ENCODE measurements around the gene ADPRH. TPM values are rescaled to one million over a fixed set of nuclear protein-coding genes. Genes with fewer than 3 reads are reported as not detected.

Gene ADPRH
- polyA plus RNA-seq, 3 donors = 10.6 to 37.8 (median 31.5) TPM

DNA sequence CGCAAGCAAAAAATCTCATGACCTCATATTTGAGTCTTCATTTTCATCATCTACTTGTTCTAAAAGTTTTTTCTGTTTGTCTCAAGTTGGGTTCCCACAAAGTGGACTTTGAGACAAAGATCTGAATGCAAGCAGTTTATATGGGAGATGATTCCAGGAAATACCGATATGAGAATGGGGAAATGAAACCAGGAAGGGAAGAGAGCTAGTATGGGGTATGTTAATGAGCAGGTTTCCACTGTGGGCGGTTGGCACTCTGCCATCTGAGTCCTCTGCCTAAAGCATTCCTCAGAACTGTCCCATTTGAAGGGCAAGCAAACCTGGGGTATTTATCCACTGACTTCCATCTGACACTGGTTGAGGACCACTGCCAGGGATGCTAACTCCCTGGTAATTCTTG, 8.8 kb downstream of the ADPRH start:
- peak overlapping the region; percentile 62 for H3K4me2 ChIP-seq (replicated peaks; ENCODE audit: extremely low read depth, low read length, poor library complexity, severe bottlenecking)
- H3K27me3 ChIP-seq (ENCODE audit: control insufficient read depth in 2 of 2, insufficient read depth in 2 of 2, low read length in 2 of 2) = no peaks in the 10 kb centered on the region
- H4K20me1 ChIP-seq (ENCODE audit: insufficient read depth, low read length) = no peaks in the 10 kb centered on the region
- TF ChIP-seq, protein P1, sequence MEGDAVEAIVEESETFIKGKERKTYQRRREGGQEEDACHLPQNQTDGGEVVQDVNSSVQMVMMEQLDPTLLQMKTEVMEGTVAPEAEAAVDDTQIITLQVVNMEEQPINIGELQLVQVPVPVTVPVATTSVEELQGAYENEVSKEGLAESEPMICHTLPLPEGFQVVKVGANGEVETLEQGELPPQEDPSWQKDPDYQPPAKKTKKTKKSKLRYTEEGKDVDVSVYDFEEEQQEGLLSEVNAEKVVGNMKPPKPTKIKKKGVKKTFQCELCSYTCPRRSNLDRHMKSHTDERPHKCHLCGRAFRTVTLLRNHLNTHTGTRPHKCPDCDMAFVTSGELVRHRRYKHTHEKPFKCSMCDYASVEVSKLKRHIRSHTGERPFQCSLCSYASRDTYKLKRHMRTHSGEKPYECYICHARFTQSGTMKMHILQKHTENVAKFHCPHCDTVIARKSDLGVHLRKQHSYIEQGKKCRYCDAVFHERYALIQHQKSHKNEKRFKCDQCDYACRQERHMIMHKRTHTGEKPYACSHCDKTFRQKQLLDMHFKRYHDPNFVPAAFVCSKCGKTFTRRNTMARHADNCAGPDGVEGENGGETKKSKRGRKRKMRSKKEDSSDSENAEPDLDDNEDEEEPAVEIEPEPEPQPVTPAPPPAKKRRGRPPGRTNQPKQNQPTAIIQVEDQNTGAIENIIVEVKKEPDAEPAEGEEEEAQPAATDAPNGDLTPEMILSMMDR (IDR thresholded peaks at IDR 0.05) = no peak
- peak overlapping the region; percentile 87 to 95 (median 94) for H3K27ac Mint-ChIP-seq
- intact Hi-C loops (cut with micrococcal nuclease) = loop anchor here (2.0 to 10.0 kb wide), 2 partner anchors 51 to 57 kb away; no protein-coding TSS in a partner anchor
- peak; percentile 73 to 90 (median 90) for DNase-seq
- H3K36me3 Mint-ChIP-seq = peaks cover 10 to 22% of the 10 kb centered on the region in 2 donors
- H2AFZ ChIP-seq (ENCODE audit: insufficient read depth, low read depth, low read length, poor library complexity, severe bottlenecking) = no peak overlapping the region
- H3K4me3 ChIP-seq (replicated peaks in 1 of 3; ENCODE audit: low read depth in 2 of 3, low read length in 3 of 3) = peak overlapping the region in 1 of 3 experiments; percentile 49
- no peaks in the 10 kb centered on the region for H3K36me3 ChIP-seq (replicated peaks in 1 of 2; ENCODE audit: control insufficient read depth in 1 of 2, insufficient read depth in 2 of 2, low read length in 2 of 2)
- H3K9me3 Mint-ChIP-seq = peaks cover 0 to 11% (median 5%) of the 10 kb centered on the region in 7 donors
- peak overlapping the region; percentile 2 to 84 for H3K27ac ChIP-seq (ENCODE audit: low read depth in 1 of 2, low read length in 2 of 2)
- H3K9ac ChIP-seq (ENCODE audit: insufficient read depth, low read length, poor library complexity, severe bottlenecking) = no peak overlapping the region
- H3K9me3 ChIP-seq (replicated peaks in 1 of 2; ENCODE audit: control insufficient read depth in 1 of 2, insufficient read depth in 1 of 2, low read length in 2 of 2) = peaks cover 0 to 7% of the 10 kb centered on the region in 2 donors
- H3K79me2 ChIP-seq (ENCODE audit: insufficient read depth, low read length) = no peaks in the 10 kb centered on the region
- H3K4me3 Mint-ChIP-seq = peak overlapping the region in 1 of 2 donors; percentile 66
- peaks cover 0 to 4% (median 0%) of the 10 kb centered on the region in 3 donors for H3K27me3 Mint-ChIP-seq (ENCODE audit: low read depth in 3 of 3)
- H3K4me1 Mint-ChIP-seq = peaks cover 57% of the 10 kb centered on the region
- peaks cover 60% of the 10 kb centered on the region in 2 donors for H3K4me1 ChIP-seq (ENCODE audit: control insufficient read depth in 1 of 2, insufficient read depth in 2 of 2, low read length in 2 of 2)
- WGBS (ENCODE audit: insufficient coverage) = 0% methylated on average over 1 of the region's 3 CpGs

DNA sequence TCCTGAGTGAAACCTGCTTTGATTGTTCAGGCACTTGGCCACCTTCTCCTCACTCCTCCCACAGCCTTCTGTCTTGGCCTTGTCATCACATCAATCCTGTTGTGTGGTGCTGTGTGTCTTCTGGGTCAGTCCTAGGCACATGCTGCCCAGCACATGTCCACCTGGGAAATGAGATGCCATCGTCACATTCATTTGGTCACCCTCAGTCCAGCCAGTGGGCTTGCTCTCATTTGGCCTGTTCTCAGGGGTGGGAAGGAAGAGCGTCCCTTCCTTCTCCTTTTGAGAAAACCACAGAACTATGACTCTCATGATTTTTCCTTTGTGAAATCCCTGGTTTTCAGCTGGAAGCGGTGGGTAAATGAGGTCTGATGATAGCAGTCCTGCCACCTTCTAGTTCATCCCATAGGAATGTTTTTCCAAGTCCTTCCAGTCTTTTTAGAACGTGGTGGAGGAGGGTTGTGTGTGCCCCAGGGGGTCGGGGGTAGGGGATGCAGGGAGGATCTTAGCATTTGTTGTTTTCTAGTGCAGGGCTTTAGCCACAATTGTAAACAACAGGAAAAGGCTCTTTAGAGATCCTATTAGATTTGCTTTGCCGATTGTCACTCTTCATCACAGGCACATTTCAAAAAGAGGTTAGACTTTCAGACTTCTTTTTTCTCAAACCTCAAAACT, 9.9 kb downstream of the ADPRH start:
- H3K9me3 Mint-ChIP-seq = peaks cover 0 to 11% (median 5%) of the 10 kb centered on the region in 7 donors
- H3K4me3 Mint-ChIP-seq = peak overlapping the region; percentile 62 to 66
- H3K4me1 Mint-ChIP-seq = peaks cover 61% of the 10 kb centered on the region
- TF ChIP-seq, protein P1 (IDR thresholded peaks at IDR 0.05) = no peak
- Histone ChIP-seq H3K36me3 (replicated peaks in 1 of 2; ENCODE audit: control insufficient read depth in 1 of 2, insufficient read depth in 2 of 2, low read length in 2 of 2) (no peaks in the 10 kb centered on the region), H4K20me1 (ENCODE audit: insufficient read depth, low read length) (no peaks in the 10 kb centered on the region), H2AFZ (ENCODE audit: insufficient read depth, low read depth, low read length, poor library complexity, severe bottlenecking) (no peak overlapping the region), H3K27ac (ENCODE audit: low read depth in 1 of 2, low read length in 2 of 2) (peak overlapping the region; percentile 57 to 84), H3K9ac (ENCODE audit: insufficient read depth, low read length, poor library complexity, severe bottlenecking) (peak overlapping the region; percentile 39), H3K4me2 (replicated peaks; ENCODE audit: extremely low read depth, low read length, poor library complexity, severe bottlenecking) (peak overlapping the region; percentile 62), H3K27me3 (ENCODE audit: control insufficient read depth in 2 of 2, insufficient read depth in 2 of 2, low read length in 2 of 2) (no peaks in the 10 kb centered on the region), H3K9me3 (replicated peaks in 1 of 2; ENCODE audit: control insufficient read depth in 1 of 2, insufficient read depth in 1 of 2, low read length in 2 of 2) (peaks cover 0 to 7% of the 10 kb centered on the region in 2 donors), H3K79me2 (ENCODE audit: insufficient read depth, low read length) (no peaks in the 10 kb centered on the region), H3K4me1 (ENCODE audit: control insufficient read depth in 1 of 2, insufficient read depth in 2 of 2, low read length in 2 of 2) (peaks cover 60 to 64% of the 10 kb centered on the region in 2 donors), H3K4me3 (replicated peaks in 1 of 3; ENCODE audit: low read depth in 2 of 3, low read length in 3 of 3) (peak overlapping the region in 2 of 3 experiments; percentile 19 to 49)
- intact Hi-C loops (cut with micrococcal nuclease) = loop anchor here (2.0 to 10.0 kb wide), 2 partner anchors 50 to 56 kb away; no protein-coding TSS in a partner anchor
- peak overlapping the region; percentile 87 to 95 (median 93) for H3K27ac Mint-ChIP-seq
- WGBS (ENCODE audit: insufficient coverage) = 0% methylated on average over 1 of the region's 6 CpGs
- peaks cover 10 to 19% of the 10 kb centered on the region in 2 donors for H3K36me3 Mint-ChIP-seq
- peak; percentile 71 to 92 (median 90) for DNase-seq
- peaks cover 0 to 4% (median 0%) of the 10 kb centered on the region in 3 donors for H3K27me3 Mint-ChIP-seq (ENCODE audit: low read depth in 3 of 3)

Data from CD14-positive monocyte (primary cell).